H1 (cell line): ENCODE measurements around the gene KIF5C. TPM values are rescaled to one million over a fixed set of nuclear protein-coding genes. Genes with fewer than 3 reads are reported as not detected.

Experiments used
- CTCF ChIA-PET: fragments of 300-600 bp; sonication (Branson Sonifier 250); formaldehyde crosslinking; loops from one replicate; lab custom pipeline; 2021; ENCODE audit not compliant: partially characterized antibody; lab: Charles Lee
- POLR2A ChIA-PET: fragments of 300-600 bp; sonication (Branson Sonifier 250); formaldehyde crosslinking; loops from one replicate; lab custom pipeline; 2021; ENCODE audit warnings: inconsistent platforms; ENCODE audit not compliant: partially characterized antibody; lab: Charles Lee
- DNase-seq, 2 experiments: peaks; one replicate each; pipeline versions ENCODE4 v3.0.0 to v3.0.0-alpha.2; 2010 to 2022; ENCODE audit warnings: low spot score in 2 of 2, low read depth in 1 of 2, mixed read lengths in 1 of 2
- FAIRE-seq: peaks from 2 replicates; lab custom pipeline; 2011; peaks lifted over from hg19 to GRCh38; lab: Jason Lieb, UNC
- H2AFZ ChIP-seq: 2 replicates; pipeline ENCODE4 v1.8.1; 2012; ENCODE audit warnings: low read length, inconsistent platforms
- H2AK5ac ChIP-seq: 2 replicates; pipeline ENCODE4 v1.6.1; 2013; ENCODE audit warnings: low read depth, low read length
- H2BK120ac ChIP-seq: replicated peaks from 2 replicates; pipeline ENCODE3; 2013; ENCODE audit warnings: low read depth, low read length, inconsistent platforms
- H2BK12ac ChIP-seq: 2 replicates; pipeline ENCODE4 v1.6.1; 2013; ENCODE audit warnings: low read depth, low read length
- H2BK15ac ChIP-seq: 2 replicates; pipeline ENCODE4 v1.6.1; 2013; ENCODE audit warnings: low read length
- H2BK20ac ChIP-seq: 2 replicates; pipeline ENCODE4 v1.6.1; 2013; ENCODE audit warnings: low read length
- H2BK5ac ChIP-seq: 2 replicates; pipeline ENCODE4 v1.6.1; 2013; ENCODE audit warnings: low read depth, low read length
- H3K14ac ChIP-seq: 2 replicates; pipeline ENCODE4 v1.6.1; 2013; ENCODE audit warnings: inconsistent platforms; ENCODE audit not compliant: insufficient read length
- H3K18ac ChIP-seq: 2 replicates; pipeline ENCODE4 v1.6.1; 2013; ENCODE audit warnings: low read length; ENCODE audit errors: extremely low read depth
- H3K23ac ChIP-seq: 2 replicates; pipeline ENCODE4 v1.6.1; 2013; ENCODE audit warnings: inconsistent platforms; ENCODE audit not compliant: insufficient read length
- H3K23me2 ChIP-seq: 2 replicates; pipeline ENCODE4 v1.6.1; 2013; ENCODE audit warnings: low read depth, low read length
- H3K27ac ChIP-seq: 2 replicates; pipeline ENCODE4 v1.6.1; 2011; ENCODE audit warnings: low read depth, low read length, inconsistent platforms
- H3K27me3 ChIP-seq, 4 experiments: replicated peaks in 1 of 4; 1 replicate in 1 of 4; 2 replicates in 3 of 4; pipeline versions ENCODE4 v1.6.1 to v1.8.1; 2011 to 2013; ENCODE audit warnings: low read length in 3 of 4, mild to moderate bottlenecking in 3 of 4, inconsistent platforms in 2 of 4, mixed read lengths in 2 of 4, moderate library complexity in 1 of 4; ENCODE audit not compliant: control insufficient read depth in 3 of 4, insufficient read depth in 3 of 4; ENCODE audit errors: extremely low read depth in 1 of 4
- H3K36me3 ChIP-seq, 4 experiments: 2 replicates each; pipeline versions ENCODE4 v1.6.1 to v1.8.1; 2011 to 2013; ENCODE audit warnings: mild to moderate bottlenecking in 4 of 4, low read length in 3 of 4, moderate library complexity in 2 of 4, control low read depth in 1 of 4, inconsistent platforms in 1 of 4; ENCODE audit not compliant: insufficient read depth in 4 of 4, control insufficient read depth in 2 of 4
- H3K4ac ChIP-seq: replicated peaks from 2 replicates; pipeline ENCODE3; 2013; ENCODE audit warnings: low read length, low read depth, mixed read lengths, inconsistent platforms; ENCODE audit not compliant: insufficient read length
- H3K4me1 ChIP-seq, 4 experiments: replicated peaks in 1 of 4; 1 replicate in 1 of 4; 2 replicates in 3 of 4; pipeline versions ENCODE4 v1.6.1 to v1.8.1; 2011 to 2013; ENCODE audit warnings: low read length in 3 of 4, inconsistent platforms in 2 of 4, mixed read lengths in 1 of 4; ENCODE audit not compliant: insufficient read depth in 4 of 4, control insufficient read depth in 3 of 4
- H3K4me2 ChIP-seq, 2 experiments: 2 replicates each; pipeline versions ENCODE4 v1.6.1 to v1.8.1; 2011 to 2013; ENCODE audit warnings: low read depth in 2 of 2, low read length in 2 of 2, control low read depth in 1 of 2, inconsistent platforms in 1 of 2, mild to moderate bottlenecking in 1 of 2; ENCODE audit not compliant: insufficient read depth in 1 of 2
- H3K4me3 ChIP-seq, 4 experiments: fragments of 200-600, 300-600 bp in 1 of 4; sonication (generic), shearing (Covaris generic), sonication (Bioruptor Twin) in 1 of 4; 2 replicates each; pipeline versions ENCODE4 v1.5.1 to v1.8.1; 2011 to 2016; ENCODE audit warnings: low read length in 4 of 4, low read depth in 3 of 4, control low read depth in 2 of 4, inconsistent platforms in 2 of 4, mild to moderate bottlenecking in 2 of 4, mixed read lengths in 1 of 4, moderate library complexity in 1 of 4; ENCODE audit not compliant: insufficient read depth in 2 of 4; ENCODE audit errors: extremely low read depth in 1 of 4
- H3K56ac ChIP-seq: replicated peaks from 2 replicates; pipeline ENCODE3; 2013; ENCODE audit warnings: low read depth, mild to moderate bottlenecking, mixed read lengths, low read length, inconsistent platforms; ENCODE audit not compliant: insufficient read length
- H3K79me1 ChIP-seq: 2 replicates; pipeline ENCODE4 v1.6.1; 2013; ENCODE audit warnings: low read depth, low read length, control low read depth
- H3K79me2 ChIP-seq, 2 experiments: 2 replicates each; pipeline versions ENCODE4 v1.6.1 to v1.8.1; 2012 to 2013; ENCODE audit warnings: low read length in 2 of 2, mild to moderate bottlenecking in 2 of 2, inconsistent platforms in 1 of 2; ENCODE audit not compliant: insufficient read depth in 2 of 2, control insufficient read depth in 1 of 2
- H3K9ac ChIP-seq, 4 experiments: replicated peaks in 1 of 4; 1 replicate in 1 of 4; 2 replicates in 3 of 4; pipeline versions ENCODE4 v1.6.1 to v1.8.1; 2011 to 2013; ENCODE audit warnings: low read depth in 3 of 4, low read length in 3 of 4, control low read depth in 2 of 4, mild to moderate bottlenecking in 2 of 4, moderate library complexity in 2 of 4, inconsistent platforms in 1 of 4; ENCODE audit errors: extremely low read depth in 1 of 4
- H3K9me3 ChIP-seq, 2 experiments: 2 replicates each; pipeline versions ENCODE4 v1.6.1 to v1.8.1; 2012 to 2013; ENCODE audit warnings: mild to moderate bottlenecking in 2 of 2, moderate library complexity in 2 of 2, control low read depth in 1 of 2, inconsistent platforms in 1 of 2, low read depth in 1 of 2, low read length in 1 of 2, mixed read lengths in 1 of 2; ENCODE audit not compliant: insufficient read depth in 2 of 2
- H4K20me1 ChIP-seq, 2 experiments: replicated peaks in 1 of 2; 2 replicates each; pipeline versions ENCODE3 to v1.8.1; 2011 to 2013; ENCODE audit warnings: inconsistent platforms in 2 of 2, low read length in 2 of 2, mild to moderate bottlenecking in 1 of 2; ENCODE audit not compliant: insufficient read depth in 2 of 2, control insufficient read depth in 1 of 2
- H4K5ac ChIP-seq: 2 replicates; pipeline ENCODE4 v1.6.1; 2013; ENCODE audit warnings: low read length, low read depth, mixed read lengths, inconsistent platforms; ENCODE audit not compliant: insufficient read length
- H4K8ac ChIP-seq: 2 replicates; pipeline ENCODE4 v1.8.0; 2013; ENCODE audit warnings: mild to moderate bottlenecking, moderate library complexity, low read length, inconsistent platforms; ENCODE audit not compliant: insufficient read depth; ENCODE audit errors: extremely low read depth
- H4K91ac ChIP-seq: replicated peaks from 2 replicates; pipeline ENCODE3; 2013; ENCODE audit warnings: low read length, mixed read lengths, inconsistent platforms; ENCODE audit not compliant: insufficient read length
- CBX5 ChIP-seq: fragments of 300-800, 300-1000 bp; sonication (generic); IDR thresholded peaks from 2 replicates; pipeline ENCODE4 v1.7.1; 2016; ENCODE audit warnings: antibody characterized with exemption, low read length, low read depth
- CBX8 ChIP-seq: fragments of 300-800, 300-1000 bp; sonication (generic); IDR thresholded peaks from 2 replicates; pipeline ENCODE4 v1.7.1; 2016; ENCODE audit warnings: low read depth, low read length, borderline replicate concordance
- CHD1 ChIP-seq: IDR thresholded peaks from 2 replicates; pipeline ENCODE4 v1.6.1; 2012; ENCODE audit warnings: low read depth, low read length, improper control_type of control experiment
- CREB1 ChIP-seq: IDR thresholded peaks from 2 replicates; pipeline ENCODE4 v1.6.1; 2012; ENCODE audit warnings: inconsistent platforms
- GTF2F1 ChIP-seq: IDR thresholded peaks from 2 replicates; pipeline ENCODE4 v1.6.1; 2012; ENCODE audit warnings: low read depth, low read length, improper control_type of control experiment, borderline replicate concordance
- HDAC6 ChIP-seq: IDR thresholded peaks from one replicate; pipeline ENCODE4 v1.7.1; 2012; ENCODE audit warnings: low read depth, mild to moderate bottlenecking, inconsistent platforms, low read length, moderate library complexity
- JUN ChIP-seq: IDR thresholded peaks from 2 replicates; pipeline ENCODE4 v1.6.1; 2011; ENCODE audit warnings: low read depth, mild to moderate bottlenecking, improper control_type of control experiment, low read length
- POLR2A ChIP-seq, 2 experiments: IDR thresholded peaks; 1 replicate in 1 of 2; 2 replicates in 1 of 2; pipeline ENCODE4 v1.6.1; 2011; ENCODE audit warnings: low read depth in 2 of 2, low read length in 2 of 2, mild to moderate bottlenecking in 2 of 2; ENCODE audit errors: control extremely low read depth in 1 of 2
- POU5F1 ChIP-seq: IDR thresholded peaks from 2 replicates; pipeline ENCODE4 v1.6.1; 2011; ENCODE audit warnings: low read depth, mild to moderate bottlenecking, low read length, moderate library complexity
- RAD21 ChIP-seq, 2 experiments: IDR thresholded peaks in 1 of 2; conservative IDR thresholded peaks in 1 of 2; 2 replicates each; pipeline ENCODE4 v1.6.1; 2011; ENCODE audit warnings: low read depth in 2 of 2, low read length in 2 of 2, improper control_type of control experiment in 1 of 2, inconsistent platforms in 1 of 2, mild to moderate bottlenecking in 1 of 2, moderate library complexity in 1 of 2
- SIN3A ChIP-seq, 2 experiments: IDR thresholded peaks in 1 of 2; conservative IDR thresholded peaks in 1 of 2; 2 replicates each; pipeline ENCODE4 v1.6.1; 2011 to 2012; ENCODE audit warnings: low read length in 2 of 2, improper control_type of control experiment in 1 of 2, low read depth in 1 of 2, mild to moderate bottlenecking in 1 of 2
- SUZ12 ChIP-seq: fragments of 200-600 bp; sonication (generic); IDR thresholded peaks from 2 replicates; pipeline ENCODE4 v1.6.1; 2012; ENCODE audit warnings: mild to moderate bottlenecking, inconsistent platforms, low read length, moderate library complexity, mixed read lengths
- TAF1 ChIP-seq: IDR thresholded peaks from 2 replicates; pipeline ENCODE4 v1.6.1; 2011; ENCODE audit warnings: mild to moderate bottlenecking, low read depth, low read length
- TCF12 ChIP-seq: IDR thresholded peaks from 2 replicates; pipeline ENCODE4 v1.6.1; 2011; ENCODE audit warnings: low read depth, mild to moderate bottlenecking, low read length
- WGBS, 2 experiments: shearing (Covaris generic) in 1 of 2; methylation state at CpG; one replicate each; pipeline versions ENCODE4 v1.1.6 to v1.1.7; 2013 to 2015; ENCODE audit warnings: low lambda C conversion rate in 2 of 2, mixed read lengths in 2 of 2, inconsistent platforms in 1 of 2, low coverage in 1 of 2, missing lambda C conversion rate in 1 of 2; ENCODE audit not compliant: insufficient replicate concordance in 2 of 2, insufficient coverage in 1 of 2, insufficient read length in 1 of 2; ENCODE audit errors: extremely low coverage in 1 of 2, missing lambda C conversion rate in 1 of 2; 5-methylcytosine and 5-hydroxymethylcytosine counted together
- polyA plus RNA-seq, 7 experiments: library from polyadenylated mRNA; depleted of rRNA in 3 of 7; stranded (reverse) in 5 of 7; unstranded in 2 of 7; fragments of >200 nt in 5 of 7; fragments of 200-250 nt in 2 of 7; gene quantifications; 1 replicate in 5 of 7; 2 replicates in 1 of 7; 4 replicates in 1 of 7; pipeline versions ENCODE4 v1.2.1 to v1.2.3, GENCODE V29; 2011 to 2013; ENCODE audit warnings: missing spikeins in 2 of 7, mixed read lengths in 2 of 7
- total RNA-seq: library from RNA; stranded (reverse); fragmentation: NEBNext Ultra II Directional; extraction: Animal tissue kit (Norgen Biotek cat#: 25700); gene quantifications from 2 replicates; pipeline ENCODE4 v1.2.1, GENCODE V29; 2021
- TF ChIP-seq, protein P1 (sequence below): IDR thresholded peaks from 2 replicates; pipeline ENCODE4 v1.6.1; 2012; ENCODE audit warnings: inconsistent platforms

Gene KIF5C
- total and polyA plus RNA-seq, 2 of the 8 experiments (the other 6 are each of a cell fraction or from before 2014, with no cell fraction given) = 16.3 to 66.4 TPM

DNA sequence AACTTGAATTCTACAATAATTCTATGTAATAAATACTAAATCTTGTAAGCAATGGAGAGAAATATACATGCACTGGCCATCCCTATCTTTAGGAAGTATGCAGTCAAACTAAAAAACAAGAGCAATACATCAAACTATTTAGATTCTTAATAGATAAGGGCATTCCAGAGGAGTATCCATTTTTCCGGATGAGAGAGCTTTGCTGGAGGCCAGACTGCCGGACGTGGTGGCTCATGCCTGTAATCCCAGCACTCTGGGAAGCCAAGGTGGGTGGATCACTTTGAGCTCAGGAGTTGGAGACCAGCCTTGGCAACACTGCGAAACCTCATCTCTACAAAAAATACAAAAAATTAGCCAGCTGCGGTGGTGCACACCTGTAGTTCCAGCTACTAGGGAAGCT is 60.8 kb downstream of the KIF5C start:
- Histone ChIP-seq H3K27ac (no peak overlapping the region), H2AFZ (no peak overlapping the region), H3K56ac (no peak overlapping the region), H2BK12ac (no peak overlapping the region), H3K9ac (no peak overlapping the region), H2BK20ac (no peak overlapping the region), H4K91ac (no peak overlapping the region), H3K18ac (no peak overlapping the region), H3K4me2 (no peak overlapping the region), H3K79me1 (peaks cover 10% of the 10 kb centered on the region), H3K79me2 (peaks cover 0 to 3% of the 10 kb centered on the region in 2 experiments; a peak in 2 of 4 replicates), H2AK5ac (no peak overlapping the region), H2BK5ac (no peak overlapping the region), H2BK120ac (no peak overlapping the region), H3K27me3 (no peaks in the 10 kb centered on the region; a peak in 1 of 7 replicates), H3K36me3 (peaks cover 9 to 22% (median 16%) of the 10 kb centered on the region in 4 experiments; a peak in 6 of 8 replicates), H4K5ac (no peak overlapping the region), H4K20me1 (peaks cover 0 to 15% of the 10 kb centered on the region in 2 experiments), H4K8ac (no peak overlapping the region), H3K23me2 (peaks cover 12% of the 10 kb centered on the region), H3K9me3 (no peaks in the 10 kb centered on the region), H3K4me3 (no peak overlapping the region), H3K23ac (no peak overlapping the region), H3K4ac (no peak overlapping the region), H2BK15ac (no peak overlapping the region), H3K4me1 (no peaks in the 10 kb centered on the region), H3K14ac (no peak overlapping the region)
- CTCF ChIA-PET = interaction anchor here (1.1 to 4.0 kb wide), 8 partner anchors 8 to 152 kb away, joined by 3 to 22 read pairs (median 4); no protein-coding TSS in a partner anchor
- DNase-seq (no peak), FAIRE-seq (no peak)
- POLR2A ChIA-PET = no interaction called here
- WGBS, 2 experiments = 91% methylated on average over 5 of the region's 5 CpGs; no CpG with 5 or more reads in 1 of the 2 experiments
- TF ChIP-seq TCF12 = no peak
- no peak for TF ChIP-seq SUZ12
- TF ChIP-seq JUN = no peak
- TF ChIP-seq GTF2F1 = no peak
- TF ChIP-seq HDAC6 = no peak
- TF ChIP-seq, protein P1, sequence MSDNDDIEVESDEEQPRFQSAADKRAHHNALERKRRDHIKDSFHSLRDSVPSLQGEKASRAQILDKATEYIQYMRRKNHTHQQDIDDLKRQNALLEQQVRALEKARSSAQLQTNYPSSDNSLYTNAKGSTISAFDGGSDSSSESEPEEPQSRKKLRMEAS = no peak
- no peak for TF ChIP-seq CHD1
- no peak for TF ChIP-seq TAF1
- TF ChIP-seq CBX5 = no peak
- no peak for TF ChIP-seq CBX8
- no peak for TF ChIP-seq CREB1
- no peak for TF ChIP-seq SIN3A (conservative IDR thresholded peaks at IDR 0.05 in 1 of 2, IDR thresholded peaks at IDR 0.05 in 1 of 2; ENCODE audit: low read depth in 1 of 2, low read length in 2 of 2)
- TF ChIP-seq POLR2A (IDR thresholded peaks at IDR 0.05; ENCODE audit: control extremely low read depth in 1 of 2, low read depth in 2 of 2, low read length in 2 of 2) = no peak
- no peak for TF ChIP-seq POU5F1
- TF ChIP-seq RAD21 (IDR thresholded peaks at IDR 0.05 in 1 of 2, conservative IDR thresholded peaks at IDR 0.05 in 1 of 2; ENCODE audit: low read depth in 2 of 2, low read length in 2 of 2) = no peak
